GM06990 (cell line): ENCODE data around the gene MED27.

ENCODE experiments used
- DNase-seq: peaks from one replicate; pipeline ENCODE4 v3.0.0-alpha.2; 2011; ENCODE audit not compliant: insufficient read length; ENCODE audit errors: extremely low read depth
- H3K27me3 ChIP-seq: replicated peaks from 2 replicates; pipeline ENCODE4 v1.6.0; 2011; ENCODE audit warnings: low read length; ENCODE audit not compliant: control insufficient read depth, insufficient read depth
- H3K36me3 ChIP-seq: 2 replicates; pipeline ENCODE4 v1.5.1; 2011; ENCODE audit warnings: low read length; ENCODE audit not compliant: control insufficient read depth, insufficient read depth
- H3K4me3 ChIP-seq: replicated peaks from 2 replicates; pipeline ENCODE4 v1.5.1; 2011; ENCODE audit warnings: low read depth, mild to moderate bottlenecking, control low read depth, low read length
- CTCF ChIP-seq: IDR thresholded peaks from 2 replicates; pipeline ENCODE4 v1.5.1; 2011; ENCODE audit warnings: low read length, control low read depth, mild to moderate bottlenecking, inconsistent platforms; ENCODE audit not compliant: insufficient read depth, poor library complexity, severe bottlenecking

Gene MED27

GRCh38 chr9:131836021-131836420 lies 243.6 kb downstream of the MED27 start:
- no peak for DNase-seq
- TF ChIP-seq CTCF = no peak
- Histone ChIP-seq H3K27me3 (no peaks in the 10 kb centered on the region; the same call in 1 of the 2 replicates), H3K4me3 (no peak overlapping the region), H3K36me3 (no peaks in the 10 kb centered on the region)

- no peak for TF ChIP-seq CTCF
- H3K36me3 ChIP-seq = no peaks in the 10 kb centered on the region
- no peaks in the 10 kb centered on the region; the same call in 1 of the 2 replicates for H3K27me3 ChIP-seq
- no peak for DNase-seq
- H3K4me3 ChIP-seq = no peak overlapping the region
These were observed 244.3 kb downstream of the MED27 start for GRCh38 chr9:131835151-131835910.

- Histone ChIP-seq H3K4me3 (no peak overlapping the region), H3K36me3 (no peaks in the 10 kb centered on the region), H3K27me3 (no peaks in the 10 kb centered on the region; the same call in 1 of the 2 replicates)
- no peak for DNase-seq
- no peak for TF ChIP-seq CTCF
These were observed 244.9 kb downstream of the MED27 start for GRCh38 chr9:131834721-131835120.

DNA sequence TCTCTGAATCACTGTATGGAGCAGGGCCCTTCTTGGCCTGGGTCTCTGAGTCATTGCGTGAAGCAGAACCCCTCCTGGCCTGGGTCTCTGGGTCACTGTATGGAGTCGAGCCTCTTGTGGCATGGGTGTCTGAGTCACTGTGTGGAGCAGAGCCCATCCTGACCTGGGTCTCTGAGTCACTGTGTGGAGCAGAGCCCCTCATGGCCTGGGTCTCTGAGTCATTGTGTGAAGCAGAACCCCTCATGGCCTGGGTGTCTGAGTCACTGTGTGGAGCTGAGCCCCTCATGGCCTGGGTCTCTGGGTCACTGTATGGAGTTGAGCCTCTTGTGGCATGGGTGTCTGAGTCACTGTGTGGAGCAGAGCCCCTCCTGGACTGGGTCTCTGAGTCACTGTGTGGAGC lies 245.8 kb downstream of the MED27 start:
- TF ChIP-seq CTCF = no peak
- Histone ChIP-seq H3K36me3 (no peaks in the 10 kb centered on the region), H3K27me3 (no peaks in the 10 kb centered on the region; the same call in 1 of the 2 replicates)

DNA sequence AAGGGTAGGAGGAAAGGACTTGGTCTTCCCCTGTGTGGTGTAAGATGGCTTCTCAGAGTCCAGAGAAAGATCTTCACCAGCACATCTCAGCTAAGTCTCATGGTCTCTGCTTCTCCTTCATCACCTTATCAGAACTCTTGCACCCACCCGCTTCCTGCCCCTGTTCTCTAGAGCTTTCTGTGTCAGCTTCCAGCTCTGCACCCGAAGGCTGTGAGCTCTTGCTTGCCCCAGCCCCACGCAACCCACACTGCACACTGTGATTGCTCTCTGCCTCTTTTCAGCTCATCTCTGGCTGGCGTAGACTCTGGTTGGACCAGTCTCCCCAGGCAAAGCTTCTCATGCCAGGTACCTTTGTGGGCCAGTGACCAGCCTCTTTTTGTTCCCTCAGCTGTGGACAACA lies 246.6 kb downstream of the MED27 start:
- no peak for DNase-seq
- no peak for TF ChIP-seq CTCF

More for the DNA sequence above, 245.8 kb downstream of the MED27 start:
- no peak for DNase-seq
- no peak overlapping the region for H3K4me3 ChIP-seq

More for the DNA sequence above, 246.6 kb downstream of the MED27 start:
- Histone ChIP-seq H3K27me3 (no peaks in the 10 kb centered on the region; the same call in 1 of the 2 replicates), H3K36me3 (no peaks in the 10 kb centered on the region), H3K4me3 (no peak overlapping the region)
